Gastroesophageal sphincter (tissue), 3 donors: ENCODE results near the gene LSP1.

Experiments used
- POLR2A ChIP-seq, 2 donors: fragments of 450-650 bp; IDR thresholded peaks; one replicate each; pipeline ENCODE4 v1.6.1; 2017; ENCODE audit warnings: antibody characterized with exemption in 2 of 2, mild to moderate bottlenecking in 2 of 2, moderate library complexity in 1 of 2
- TF ChIP-seq, protein P1 (sequence below), 4 experiments: fragments of 200-600 bp in 2 of 4; fragments of 450-650 bp in 2 of 4; sonication (generic) in 1 of 4; IDR thresholded peaks; one replicate each; pipeline ENCODE4 v1.5.1; 2017 to 2019; ENCODE audit warnings: antibody characterized with exemption in 4 of 4, mild to moderate bottlenecking in 2 of 4, moderate library complexity in 2 of 4

DNA sequence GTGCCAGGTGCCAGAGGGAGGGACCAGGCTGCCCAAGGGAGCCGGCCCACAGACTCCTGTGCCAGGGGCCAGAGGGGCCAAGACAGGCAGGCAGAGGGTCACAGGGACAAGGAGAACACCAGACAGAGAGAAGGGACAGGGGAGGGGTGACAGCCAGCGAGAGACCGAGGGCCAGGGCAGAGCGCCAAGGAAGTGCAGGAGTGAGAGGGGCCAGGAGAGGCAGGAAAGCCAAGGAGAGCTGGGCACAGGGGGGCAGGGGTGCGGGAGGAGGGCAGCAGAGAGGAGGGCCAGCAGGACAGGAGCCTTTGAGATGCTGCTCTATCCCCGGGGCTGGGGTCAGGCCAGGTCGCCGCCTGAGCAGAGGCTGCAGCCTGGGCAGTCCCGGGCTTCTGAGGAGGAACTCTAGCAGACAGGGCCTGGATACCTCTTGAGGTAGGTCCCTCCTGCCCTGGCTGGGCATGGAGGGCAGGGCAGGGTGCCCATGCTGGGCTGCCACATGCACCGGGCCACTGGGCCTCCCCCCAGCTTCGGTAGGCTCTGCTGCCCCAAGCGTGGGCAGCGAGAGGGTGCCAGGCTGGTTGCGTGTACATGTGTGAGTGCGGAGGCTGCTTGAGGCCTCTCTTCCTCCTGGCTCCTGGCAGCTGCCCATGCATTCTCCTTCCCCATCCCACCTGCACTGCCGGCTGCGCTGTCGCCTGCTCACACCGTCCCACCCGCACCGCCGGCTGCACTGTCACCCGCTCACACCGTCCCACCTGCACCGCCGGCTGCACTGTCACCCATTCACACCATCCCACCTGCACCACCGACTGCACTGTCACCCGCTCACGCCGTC lies 12.2 kb downstream of the LSP1 start:
- TF ChIP-seq, protein P1, sequence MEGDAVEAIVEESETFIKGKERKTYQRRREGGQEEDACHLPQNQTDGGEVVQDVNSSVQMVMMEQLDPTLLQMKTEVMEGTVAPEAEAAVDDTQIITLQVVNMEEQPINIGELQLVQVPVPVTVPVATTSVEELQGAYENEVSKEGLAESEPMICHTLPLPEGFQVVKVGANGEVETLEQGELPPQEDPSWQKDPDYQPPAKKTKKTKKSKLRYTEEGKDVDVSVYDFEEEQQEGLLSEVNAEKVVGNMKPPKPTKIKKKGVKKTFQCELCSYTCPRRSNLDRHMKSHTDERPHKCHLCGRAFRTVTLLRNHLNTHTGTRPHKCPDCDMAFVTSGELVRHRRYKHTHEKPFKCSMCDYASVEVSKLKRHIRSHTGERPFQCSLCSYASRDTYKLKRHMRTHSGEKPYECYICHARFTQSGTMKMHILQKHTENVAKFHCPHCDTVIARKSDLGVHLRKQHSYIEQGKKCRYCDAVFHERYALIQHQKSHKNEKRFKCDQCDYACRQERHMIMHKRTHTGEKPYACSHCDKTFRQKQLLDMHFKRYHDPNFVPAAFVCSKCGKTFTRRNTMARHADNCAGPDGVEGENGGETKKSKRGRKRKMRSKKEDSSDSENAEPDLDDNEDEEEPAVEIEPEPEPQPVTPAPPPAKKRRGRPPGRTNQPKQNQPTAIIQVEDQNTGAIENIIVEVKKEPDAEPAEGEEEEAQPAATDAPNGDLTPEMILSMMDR (IDR thresholded peaks at IDR 0.05): no peak
- no peak for TF ChIP-seq POLR2A (IDR thresholded peaks at IDR 0.05)
